Peyer's patch (tissue), 4 donors: ENCODE data around the gene S100A10.

ENCODE experiments used
- CTCF ChIP-seq, 6 experiments: fragments of 450-650 bp in 4 of 6; fragments of 200-600 bp in 2 of 6; sonication (generic) in 1 of 6; IDR thresholded peaks; one replicate each; pipeline ENCODE4 v1.5.1; 2017 to 2019; ENCODE audit warnings: antibody characterized with exemption in 6 of 6, mild to moderate bottlenecking in 3 of 6, moderate library complexity in 1 of 6
- POLR2A ChIP-seq, 2 donors: fragments of 450-650 bp; IDR thresholded peaks; one replicate each; pipeline ENCODE4 v1.5.1; 2017; ENCODE audit warnings: antibody characterized with exemption in 2 of 2, mild to moderate bottlenecking in 2 of 2, moderate library complexity in 2 of 2

- TF ChIP-seq CTCF (IDR thresholded peaks at IDR 0.05) (no peak), POLR2A (IDR thresholded peaks at IDR 0.05) (no peak)
Measured at GRCh38 chr1:151976858-151977257, 16.8 kb downstream of the S100A10 start.
